ENCODE data around the gene LEMD1. TPM values are rescaled to one million over a fixed set of nuclear protein-coding genes. Genes with fewer than 3 reads are reported as not detected.

LEMD1 gene
- total RNA-seq, 2 donors from 2014 or later = not detected

Other genes starting within 250 kb of the LEMD1 start
- 10 to 100 TPM; 10.5 to 13.5 TPM for gene DSTYK, start 210.4 kb downstream of the LEMD1 start, total RNA-seq
- 10 to 100 TPM in 1 of 2 donors, under 1 TPM in 1; 0.65 to 10.2 TPM for gene TMCC2, start 194.1 kb downstream of the LEMD1 start, total RNA-seq
- 1 to 10 TPM; 5.1 to 8.6 TPM for gene NUAK2, start 100.3 kb downstream of the LEMD1 start, total RNA-seq
- not detected for gene KLHDC8A, start 65.1 kb downstream of the LEMD1 start, total RNA-seq
- gene BLACAT1, start 34.0 kb upstream of the LEMD1 start, total RNA-seq = under 1 TPM; 0.10 TPM
- gene CDK18, start 82.6 kb upstream of the LEMD1 start, total RNA-seq = 1 to 10 TPM in 1 of 2 donors, under 1 TPM in 1; 0.94 to 1.7 TPM
- gene ELK4, start 210.0 kb upstream of the LEMD1 start, total RNA-seq = 100 to 1,000 TPM in 1 of 2 donors, 10 to 100 TPM in 1; 92.8 to 100 TPM